Left renal pelvis (tissue), 4 donors: Measurements from ENCODE around the gene SULF2. TPM values are rescaled to one million over a fixed set of nuclear protein-coding genes. Genes with fewer than 3 reads are reported as not detected.

ENCODE experiments used
- DNase-seq, 4 donors: peaks; one replicate each; pipeline ENCODE4 v3.0.0-alpha.2; 2013; ENCODE audit warnings: low read depth in 4 of 4, low spot score in 3 of 4
- polyA plus RNA-seq, 4 donors: library from polyadenylated mRNA; unstranded; fragments of 120-200 nt; gene quantifications; one replicate each; pipeline ENCODE4 v1.2.1, GENCODE V29; 2013; ENCODE audit not compliant: insufficient read length in 4 of 4

The SULF2 gene
- polyA plus RNA-seq, 4 donors, result 63.5 to 542 (median 95.4) TPM

DNA sequence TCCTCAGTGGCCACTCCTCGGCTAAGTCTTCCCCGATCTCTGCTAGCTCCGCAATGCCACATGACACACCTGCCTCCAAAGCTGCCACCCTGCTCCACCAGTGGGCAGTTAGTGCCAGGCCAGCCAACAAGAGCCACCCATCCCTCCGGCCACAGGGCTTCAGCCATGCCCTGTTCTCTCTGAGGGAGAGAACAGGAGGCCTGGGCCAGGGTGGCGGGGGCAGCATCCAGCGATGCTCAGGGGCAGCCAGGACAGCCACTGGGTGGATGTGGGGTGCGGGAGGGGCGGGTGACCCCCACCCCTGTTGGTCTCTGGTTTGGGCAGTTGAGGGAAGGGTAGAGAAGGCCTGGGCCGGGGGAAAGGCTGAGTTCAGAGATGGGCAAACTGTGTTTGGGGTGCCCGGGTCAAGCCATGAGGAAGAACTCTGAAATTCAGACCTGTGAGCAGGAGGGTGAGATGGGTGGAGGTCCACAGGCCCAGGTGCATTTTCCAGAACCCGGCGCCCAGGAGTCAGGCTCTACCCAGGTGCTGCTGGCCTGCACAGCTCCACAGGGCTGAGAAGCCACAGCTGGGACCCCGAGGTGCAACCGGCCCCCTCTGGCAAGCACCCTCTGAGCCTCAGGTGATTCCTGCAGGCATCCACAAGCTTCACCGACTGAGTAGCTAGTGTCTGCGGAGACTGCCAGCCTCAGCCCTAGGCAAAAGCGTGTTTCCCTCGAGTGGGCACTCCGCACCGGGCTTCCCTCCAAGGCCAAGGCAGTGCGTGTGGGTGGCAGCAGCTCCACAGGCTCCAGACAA, 91.1 kb downstream of the SULF2 start:
- no peak for DNase-seq

DNA sequence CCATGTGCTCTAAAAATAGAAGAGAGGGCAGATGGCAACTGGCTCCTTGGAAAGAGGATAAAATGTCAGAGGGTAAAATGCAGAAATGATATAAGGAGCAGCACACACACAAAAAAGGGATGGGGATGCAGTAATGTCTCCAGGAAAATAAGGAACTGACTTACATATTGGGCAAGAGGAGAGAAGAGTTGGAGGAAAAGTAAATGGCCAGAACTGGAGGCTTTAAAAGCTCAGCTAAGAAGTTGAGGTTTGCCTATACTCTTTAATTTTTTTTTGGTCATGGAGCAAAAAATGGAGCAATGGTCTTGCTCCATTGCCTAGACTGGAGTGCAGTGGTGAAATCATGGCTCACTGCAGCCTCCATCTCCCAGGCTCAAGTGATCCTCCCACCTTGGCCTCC, 93.7 kb downstream of the SULF2 start:
- no peak for DNase-seq

DNA sequence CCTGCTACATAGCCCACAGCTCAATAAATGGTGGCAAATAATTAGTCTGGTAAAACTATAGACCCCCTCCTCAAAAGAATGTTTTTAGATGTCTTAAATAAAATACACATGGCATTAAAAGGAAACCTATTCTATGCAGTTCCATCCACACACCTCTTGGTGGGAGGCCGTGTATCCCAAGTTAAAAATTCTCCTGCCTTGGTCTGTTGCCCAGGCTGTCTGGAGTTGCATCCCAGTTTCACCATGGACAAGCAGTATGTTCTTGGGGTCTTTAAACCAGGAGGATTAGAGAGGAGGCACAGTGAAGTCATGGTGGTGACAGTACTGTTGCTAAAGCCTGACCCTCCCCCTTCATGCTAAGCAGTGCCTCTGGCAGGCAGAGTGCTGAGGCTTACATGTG, 95.5 kb downstream of the SULF2 start:
- no peak for DNase-seq

DNA sequence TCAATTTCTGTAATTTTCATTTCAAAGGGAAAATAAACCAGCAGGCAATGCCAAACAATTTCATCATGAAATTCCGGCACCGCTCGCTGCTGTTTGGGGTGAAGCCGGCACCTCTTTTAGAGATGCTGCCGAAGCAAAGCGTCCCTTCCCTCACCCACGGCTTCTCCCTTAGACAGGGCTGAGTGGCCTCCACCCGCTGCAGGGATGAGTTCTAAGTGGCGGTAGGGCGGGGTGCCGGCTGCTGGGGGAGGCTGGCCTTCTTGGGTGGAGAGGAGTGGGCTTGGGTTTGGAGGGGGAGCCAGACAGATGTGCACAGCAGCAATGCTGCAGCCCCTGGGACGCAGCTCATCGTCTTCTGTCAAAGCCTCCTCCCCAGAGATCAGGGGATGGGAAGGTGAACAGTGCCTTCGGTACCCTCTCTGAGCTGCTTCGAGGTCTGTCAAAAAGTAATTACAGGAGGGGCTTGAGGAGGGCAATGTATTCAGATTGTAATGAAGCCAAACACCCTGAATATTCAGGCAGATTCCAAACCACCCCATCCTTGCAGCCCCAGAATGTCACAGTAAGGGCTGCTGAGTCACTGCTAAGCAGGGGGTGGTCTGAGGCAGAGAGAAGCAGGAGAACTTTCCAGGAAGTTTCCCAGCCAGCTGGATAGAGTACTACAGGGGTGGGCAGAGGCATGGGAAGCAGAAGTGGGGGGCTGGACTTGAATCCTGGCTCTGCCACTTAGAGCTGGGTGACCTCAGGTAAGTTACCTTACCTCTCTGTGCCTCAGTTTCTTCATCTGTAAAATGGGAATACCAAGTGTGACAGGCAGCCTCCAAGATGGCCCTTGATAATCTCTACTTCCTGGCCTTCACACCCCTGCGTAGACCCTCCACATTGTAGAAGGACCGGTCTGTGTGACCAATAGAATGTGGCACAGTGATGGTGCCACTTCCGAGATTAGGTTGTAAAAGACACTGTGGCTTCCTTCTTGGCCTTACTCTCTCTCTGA, 96.6 kb downstream of the SULF2 start:
- DNase-seq, result no peak

DNA sequence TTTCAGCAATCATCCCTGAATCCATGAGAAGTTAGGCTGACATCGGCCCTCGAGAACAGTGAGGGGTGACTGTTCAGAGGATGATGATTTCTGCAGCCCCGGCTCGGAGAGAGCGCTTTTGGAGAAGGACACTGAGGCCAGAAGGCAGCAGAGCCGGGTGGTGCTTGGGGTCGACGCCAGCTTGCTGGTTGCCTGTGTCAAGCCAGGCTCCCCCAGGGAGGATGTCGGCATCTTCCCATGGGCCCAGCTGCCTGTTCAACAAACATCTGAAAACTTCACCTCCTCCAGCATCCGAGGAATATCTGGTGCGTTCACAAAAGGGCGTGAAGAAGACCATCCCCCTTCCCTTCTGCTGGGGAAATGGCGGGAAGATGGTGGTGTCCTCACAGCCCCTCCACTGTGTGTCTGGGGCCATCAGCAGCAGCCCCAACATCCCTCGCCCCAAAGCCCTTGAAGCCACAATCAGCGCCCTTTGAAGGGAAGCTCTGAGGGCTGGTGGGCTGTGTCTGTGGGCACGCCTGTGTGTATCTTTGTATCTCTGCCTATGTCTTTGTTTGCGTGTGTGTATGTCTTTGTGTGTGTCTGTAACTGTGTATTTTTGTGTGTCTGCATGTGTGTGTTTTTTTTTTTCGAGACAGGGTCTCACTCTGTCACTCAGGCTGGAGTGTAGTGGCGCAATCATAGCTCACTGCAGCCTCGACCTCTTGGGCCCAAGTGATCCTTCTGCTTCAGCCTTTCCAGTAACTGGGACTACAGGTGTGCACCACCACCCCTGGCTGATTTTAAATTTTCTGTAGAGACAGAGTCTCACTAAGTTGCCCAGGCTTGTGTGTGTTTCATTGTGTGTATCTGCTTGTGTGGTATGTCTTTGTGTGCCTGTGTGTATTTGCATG, 97.9 kb downstream of the SULF2 start:
- DNase-seq, result no peak

DNA sequence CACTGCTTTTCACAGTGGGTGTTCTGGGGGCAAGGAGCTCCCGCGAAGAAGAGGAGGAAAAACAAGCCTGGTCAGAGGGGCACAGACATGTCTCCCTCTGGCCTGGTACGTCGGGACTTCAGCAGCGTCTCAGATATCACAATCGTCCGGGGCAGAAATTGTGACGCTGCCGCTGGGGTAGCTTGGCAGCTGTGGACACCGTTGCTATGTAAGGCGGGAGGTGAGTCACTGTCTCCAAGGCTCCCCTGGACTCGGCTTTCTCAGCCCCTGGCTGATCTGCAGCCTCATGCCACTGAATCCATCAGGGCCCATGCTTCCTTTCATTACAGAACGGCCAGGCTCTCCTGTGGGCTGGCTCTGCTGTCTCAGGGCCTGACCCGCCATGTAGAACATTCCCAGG, 98.7 kb downstream of the SULF2 start:
- DNase-seq, result no peak

DNA sequence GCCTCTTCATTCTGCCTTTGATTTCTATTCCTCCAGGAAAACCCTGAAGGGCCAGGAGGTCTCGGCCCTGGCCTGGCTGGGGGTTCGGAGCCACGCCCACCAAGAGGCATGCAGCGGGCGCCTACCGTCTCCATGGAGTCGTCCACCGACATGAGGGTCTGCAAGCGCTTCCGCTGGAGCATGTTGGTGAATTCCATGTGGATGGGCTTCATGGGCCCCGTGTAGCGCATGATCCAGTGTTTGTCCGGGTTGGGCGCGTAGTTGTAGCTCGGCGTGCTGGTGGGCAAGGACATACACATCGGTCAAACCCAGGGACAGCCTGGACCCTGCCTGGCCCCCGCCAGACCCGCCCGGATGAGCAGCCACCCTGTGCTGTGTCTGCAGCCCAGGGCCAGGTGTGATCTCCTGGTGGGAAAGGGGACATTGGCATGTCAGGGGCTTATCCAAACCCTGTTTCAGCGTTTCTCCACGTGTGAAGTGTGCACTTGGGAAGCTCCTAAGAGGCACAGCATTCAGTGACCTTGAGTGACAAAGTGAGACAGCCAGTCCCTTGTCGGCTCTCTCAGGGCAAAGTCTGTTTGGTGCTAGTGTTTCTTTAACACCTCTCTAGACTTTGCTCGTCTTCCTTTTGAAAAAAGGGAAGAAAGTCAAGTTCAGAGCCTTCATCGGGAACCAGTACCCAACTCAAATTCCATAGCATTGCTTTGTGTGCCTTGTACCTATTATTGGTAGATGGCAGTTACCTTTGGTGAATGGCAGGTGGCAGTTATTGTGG, 100.8 kb downstream of the SULF2 start:
- no peak for DNase-seq

DNA sequence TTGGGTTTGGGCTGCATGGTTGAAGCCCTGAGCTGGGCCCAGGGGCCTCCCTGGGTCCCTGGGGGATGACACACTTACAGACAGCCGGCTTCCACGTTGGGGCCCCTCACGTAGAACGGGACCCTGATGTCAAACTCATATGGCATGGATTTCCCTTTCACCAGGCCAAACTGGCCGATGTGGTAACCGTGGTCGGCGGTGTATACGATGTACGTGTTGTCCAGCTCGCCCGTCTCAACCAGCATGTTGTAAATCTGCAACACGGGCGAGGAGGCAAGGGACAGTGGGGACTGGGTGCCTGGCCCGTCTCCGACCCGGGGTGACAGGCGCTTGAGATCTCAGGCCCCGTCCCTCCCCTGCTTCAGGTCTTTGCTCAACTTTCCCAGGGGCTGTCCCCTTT, 102.4 kb downstream of the SULF2 start:
- DNase-seq, result no peak

DNA sequence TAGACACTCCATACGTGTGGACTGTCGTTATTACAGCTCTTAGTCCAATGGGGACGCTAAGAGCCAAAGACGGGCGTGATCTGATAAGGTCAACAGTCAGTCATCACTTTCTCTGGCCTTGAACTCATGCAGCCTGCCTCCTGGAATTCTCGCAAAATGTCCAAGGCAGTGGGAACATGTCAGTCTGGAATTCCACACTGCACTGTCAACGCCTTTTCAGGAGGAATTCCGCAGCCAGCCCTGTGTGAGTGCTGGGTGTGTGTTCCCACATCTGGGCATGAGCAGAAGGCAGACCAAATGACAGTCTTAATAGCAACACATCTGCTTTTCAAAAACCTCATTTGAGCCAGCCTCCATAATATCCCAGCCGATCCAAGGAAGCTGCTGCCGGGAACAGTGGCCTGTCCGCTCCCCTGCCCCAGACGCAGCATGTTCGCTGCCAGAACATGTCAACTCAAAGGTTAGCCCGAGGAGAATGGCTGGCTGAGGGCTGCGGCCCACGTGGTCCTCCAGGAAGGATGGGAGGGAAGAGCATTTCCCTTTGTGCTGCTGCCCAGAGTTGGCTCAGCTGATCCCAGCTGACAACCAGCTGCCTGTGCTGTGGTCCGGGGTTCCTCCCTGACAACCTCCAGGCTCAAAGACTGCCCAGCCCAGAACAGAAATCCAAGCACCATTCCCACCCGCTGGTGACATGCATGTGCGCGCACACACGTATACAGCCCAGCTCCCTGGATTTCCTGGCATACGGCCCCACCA, 103.1 kb downstream of the SULF2 start:
- DNase-seq, result peak in 1 of 4 donors; percentile 21

DNA sequence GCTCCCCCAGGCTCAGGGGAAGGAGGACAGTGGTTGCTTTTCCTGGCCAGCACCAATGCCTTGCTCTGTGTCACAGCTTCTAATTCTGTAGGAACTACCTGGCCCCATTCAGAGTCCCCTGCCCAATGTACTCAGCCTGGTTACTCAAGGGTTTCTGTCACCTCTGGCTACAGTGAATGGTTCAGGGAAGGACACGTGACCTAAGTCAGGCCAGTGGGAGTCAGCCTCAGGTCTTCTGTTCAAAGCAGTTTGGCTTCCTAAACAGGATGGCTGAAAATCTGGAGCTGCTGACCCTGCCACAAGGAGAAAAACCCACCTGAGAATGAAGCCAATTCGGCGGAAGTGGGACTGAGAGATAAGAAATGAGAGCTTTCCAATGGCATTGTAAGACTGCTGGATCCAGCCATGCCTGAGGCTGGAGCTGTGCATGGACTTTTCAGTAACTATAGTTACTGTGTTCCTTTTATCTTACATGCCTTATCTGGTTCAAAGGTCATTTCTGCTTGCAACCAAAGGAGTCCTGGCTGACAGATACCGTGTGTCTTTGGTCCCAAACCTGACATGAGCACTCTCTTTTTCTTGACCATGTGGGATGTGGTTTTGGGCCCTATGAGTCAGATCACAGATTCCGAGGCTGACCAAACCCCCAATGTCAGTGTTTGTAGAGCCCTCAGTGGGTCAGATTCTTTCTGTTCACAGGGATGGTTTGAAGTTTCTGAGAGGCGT, 104.3 kb downstream of the SULF2 start:
- no peak for DNase-seq

DNA sequence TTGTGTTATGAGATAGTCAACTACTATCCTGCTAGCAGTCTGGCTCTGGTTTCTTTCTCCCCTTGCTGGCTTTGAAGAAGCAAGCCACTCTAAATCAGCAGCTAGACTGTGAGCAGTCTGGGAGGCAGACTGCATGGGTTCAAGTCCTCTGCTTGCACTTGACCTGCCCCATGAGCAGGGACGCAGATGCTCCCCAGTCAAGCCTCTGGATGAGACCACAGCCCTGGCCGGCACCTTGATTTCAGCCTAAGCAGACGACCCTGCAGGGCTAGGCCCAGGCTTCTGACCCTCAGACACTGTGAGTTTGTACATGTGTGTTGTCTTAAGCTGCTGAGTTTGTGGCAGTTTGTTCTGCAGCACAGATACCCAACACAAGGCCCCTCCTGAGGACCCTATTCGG, 105.8 kb downstream of the SULF2 start:
- no peak for DNase-seq

DNA sequence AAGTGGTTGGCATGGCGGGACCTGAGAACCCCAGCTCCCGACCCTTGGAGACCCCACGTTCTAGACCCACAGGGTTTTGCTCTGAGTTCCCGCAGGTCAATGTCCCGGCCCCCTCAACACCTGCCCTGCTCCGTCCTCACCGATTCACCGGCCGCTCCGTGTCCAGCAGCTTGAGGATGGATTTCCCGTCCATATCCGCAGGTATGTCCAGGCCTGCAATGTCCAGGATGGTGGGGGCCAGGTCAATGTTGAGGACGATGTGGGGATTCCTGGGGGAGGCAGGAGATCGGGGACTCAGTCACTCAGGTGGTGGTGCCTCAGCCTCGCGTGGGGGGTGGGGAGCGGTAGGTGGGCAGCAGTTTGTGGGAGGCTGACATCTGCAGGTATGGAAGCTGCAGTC, 106.7 kb downstream of the SULF2 start:
- DNase-seq, result no peak

DNA sequence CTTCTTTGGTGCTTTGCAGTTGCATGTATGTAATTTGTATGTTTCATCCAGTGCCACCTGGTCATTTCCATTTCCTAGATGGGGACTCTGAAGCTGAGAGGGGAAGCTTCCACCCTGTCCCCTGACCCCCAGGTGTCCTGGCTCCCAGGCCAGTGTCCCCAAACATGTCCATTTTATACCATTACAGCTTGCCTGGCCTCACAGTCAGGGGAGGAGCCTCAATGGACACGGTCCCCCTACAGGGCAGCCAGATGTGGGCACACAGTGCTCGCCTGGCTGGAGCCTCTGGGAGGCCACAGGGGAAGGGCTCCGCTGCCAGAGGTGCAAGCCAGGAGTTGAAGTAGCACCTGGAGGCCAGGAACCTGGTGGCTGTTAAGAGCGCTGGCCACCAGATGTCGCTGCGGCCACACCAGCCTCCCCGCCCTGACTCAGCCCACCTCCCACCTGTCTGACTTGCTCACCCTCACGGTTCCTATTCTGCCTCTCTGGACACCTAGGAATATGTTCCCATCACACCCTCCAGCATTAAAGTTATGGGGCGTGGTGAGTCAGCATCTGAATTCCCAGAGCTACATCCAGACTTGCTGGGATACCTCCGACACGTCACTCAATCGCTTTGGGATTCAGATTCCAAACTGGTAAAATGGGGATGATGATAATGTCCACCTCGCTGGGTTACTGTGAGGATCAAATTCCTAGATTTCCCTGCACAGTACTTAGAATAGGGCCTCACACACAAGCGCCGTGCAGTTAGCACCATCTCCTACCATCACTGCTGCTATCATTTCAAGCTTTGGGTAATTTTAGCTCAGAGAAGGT, 107.4 kb downstream of the SULF2 start:
- DNase-seq, result no peak

DNA sequence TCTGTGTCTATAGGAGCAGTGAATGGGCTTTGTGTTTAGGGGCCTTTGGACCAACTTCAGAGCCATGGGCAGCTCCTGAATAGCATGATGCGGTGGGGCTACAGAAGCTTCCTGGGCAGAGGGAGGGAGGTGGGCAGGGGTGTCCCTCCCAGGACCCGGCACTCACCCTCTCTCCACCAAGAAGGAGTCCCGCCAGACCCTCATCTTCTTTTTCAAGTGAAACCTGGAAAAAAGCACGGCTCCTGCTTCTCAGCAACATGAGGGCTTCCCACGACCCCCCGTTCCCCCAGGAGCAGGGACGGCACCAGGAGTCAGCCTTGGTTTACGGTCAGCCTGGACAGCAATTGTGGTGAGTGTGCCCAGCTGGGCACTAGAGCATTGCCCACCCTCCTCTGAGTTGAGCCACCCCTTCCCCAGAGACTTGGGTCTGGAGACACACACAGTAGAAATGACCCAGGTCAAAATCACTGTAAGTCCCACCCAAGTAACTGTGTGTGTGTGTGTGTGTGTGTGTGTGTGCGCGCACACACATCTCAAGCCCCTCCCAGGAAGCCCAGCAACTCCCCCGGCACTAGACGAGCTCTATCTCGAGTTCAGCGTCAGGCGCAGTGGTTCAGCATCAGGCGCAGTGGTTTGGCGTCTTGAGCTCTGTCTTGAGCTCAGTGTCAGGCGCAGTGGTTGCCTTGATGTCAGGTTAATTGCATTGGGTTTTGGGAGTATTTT, 108.2 kb downstream of the SULF2 start:
- no peak for DNase-seq

DNA sequence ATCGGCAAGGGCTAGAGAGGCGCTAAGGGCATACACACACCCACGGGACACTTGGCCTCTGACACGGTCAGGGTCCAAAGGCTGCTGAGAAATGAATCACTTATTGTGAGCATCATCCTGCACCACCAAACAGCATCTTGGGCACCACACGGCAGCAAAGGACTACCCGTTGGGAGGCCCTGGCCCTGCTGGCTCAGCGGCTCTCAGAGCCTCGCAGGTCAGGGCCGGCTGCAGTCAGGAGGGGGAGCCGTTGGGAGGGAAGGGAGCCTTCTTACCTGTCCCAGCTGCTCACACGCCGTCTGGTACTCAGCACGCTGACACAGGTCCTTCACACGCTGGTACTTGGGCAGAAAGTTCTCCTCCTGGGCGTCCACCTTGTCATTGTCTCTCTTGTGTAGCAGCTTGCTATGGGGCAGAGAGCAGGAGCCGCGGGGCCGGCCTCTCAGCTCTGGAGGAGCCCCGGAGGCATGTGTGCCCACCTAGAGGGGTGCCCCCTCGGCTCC, 109.0 kb downstream of the SULF2 start:
- no peak for DNase-seq

DNA sequence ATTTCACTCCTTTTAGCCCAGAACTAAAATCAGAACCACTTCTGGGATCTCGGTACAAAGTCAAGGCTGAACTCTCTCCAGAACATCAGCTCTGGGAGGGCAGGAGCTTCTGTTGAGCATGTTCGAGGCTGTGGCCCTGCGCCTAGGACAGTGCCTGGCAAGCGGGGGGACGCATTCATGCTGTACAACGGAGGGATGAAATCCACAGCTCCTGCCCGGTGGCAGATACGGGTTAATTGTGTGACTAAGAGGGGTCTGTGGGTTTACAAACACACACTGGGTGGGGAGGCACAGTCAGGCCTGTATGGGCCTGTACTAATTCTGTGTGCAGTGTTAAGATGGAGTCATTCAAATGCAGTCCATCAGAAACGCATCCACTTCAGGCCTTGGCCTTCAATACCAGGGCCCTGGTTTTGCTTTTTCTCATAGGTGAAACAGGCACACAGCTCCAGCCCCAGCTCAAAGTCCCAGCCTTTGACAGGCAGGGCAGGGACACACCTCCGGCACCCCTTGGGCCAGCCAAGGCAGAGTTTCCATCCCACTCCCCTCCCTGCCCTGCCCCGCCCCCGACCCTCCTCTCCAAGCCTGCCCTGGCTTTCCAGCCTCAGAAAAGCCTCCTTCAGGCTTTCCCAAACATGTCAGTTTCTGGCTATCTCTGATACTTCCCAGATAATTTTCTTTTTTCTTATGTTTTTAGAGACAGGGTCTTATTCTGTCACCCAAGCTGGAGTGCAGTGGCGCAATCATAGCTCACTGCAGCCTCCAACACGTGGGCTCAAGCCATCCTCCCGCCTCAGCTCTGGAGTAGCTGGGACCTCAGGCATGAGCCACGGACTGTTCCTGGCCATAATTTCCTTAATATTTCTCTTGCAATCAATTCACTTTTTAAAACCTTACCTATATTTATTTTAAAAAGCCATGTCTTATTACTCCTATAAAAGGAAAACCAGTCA, 109.8 kb downstream of the SULF2 start:
- DNase-seq, result no peak
